ENCODE data around the gene RPS3. TPM values are rescaled to one million over a fixed set of nuclear protein-coding genes. Genes with fewer than 3 reads are reported as not detected.
"Not testable (repeated sequence)": the region's sequence is repeated elsewhere in the genome, so short reads cannot be mapped to it uniquely, and the experiment has no call there.

Gene RPS3
- total and polyA plus RNA-seq, 4 donors: 1,036 to 2,813 (median 2,148) TPM

DNA sequence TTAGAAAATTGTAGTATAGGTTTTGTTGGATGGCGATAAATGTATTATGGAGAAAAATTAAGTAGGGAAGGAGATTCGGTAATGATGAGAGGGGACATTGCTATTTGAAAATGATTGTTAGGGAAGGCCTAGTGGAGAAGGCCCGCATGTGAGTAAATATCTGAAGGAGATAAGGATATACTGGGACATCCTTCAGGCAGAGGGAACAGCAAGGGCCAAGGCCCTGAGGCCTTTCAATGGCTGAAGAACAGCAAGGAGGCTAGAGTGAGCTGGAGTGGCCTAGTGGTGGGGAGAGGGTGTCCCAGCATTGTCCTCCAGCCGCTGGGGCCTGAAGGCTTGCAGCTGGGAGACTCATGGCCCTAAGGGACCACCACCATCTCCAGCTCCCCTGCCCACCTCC lies 24.7 kb upstream of the RPS3 start:
- H3K4me1 ChIP-seq (ENCODE audit: control insufficient read depth in 5 of 5, insufficient read depth in 5 of 5, low read length in 5 of 5): peaks cover 0 to 6% (median 0%) of the 10 kb centered on the region in 5 donors
- 92 to 94% methylated on average over 4 of the region's 4 CpGs for WGBS, 2 donors

GRCh38 chr11:75375626-75376025 lies 23.7 kb upstream of the RPS3 start:
- no peak overlapping the region for H3K4me3 ChIP-seq
- 78 to 93% methylated on average over 8 of the region's 8 CpGs for WGBS, 2 donors
- peaks cover 0 to 2% (median 0%) of the 10 kb centered on the region in 4 donors for H3K9me3 ChIP-seq (ENCODE audit: control insufficient read depth in 4 of 4, insufficient read depth in 3 of 4, low read length in 3 of 4)
- H3K4me1 ChIP-seq (ENCODE audit: control insufficient read depth in 5 of 5, insufficient read depth in 5 of 5, low read length in 5 of 5): peaks cover 0 to 7% (median under 1%) of the 10 kb centered on the region in 5 donors
- no peak overlapping the region for H3K9ac ChIP-seq (ENCODE audit: insufficient read depth in 1 of 2, low read length in 2 of 2)
- H3K27ac ChIP-seq (ENCODE audit: low read depth in 1 of 2, low read length in 1 of 2): no peak overlapping the region
- no peak for DNase-seq
- TF ChIP-seq CTCF (IDR thresholded peaks at IDR 0.05; ENCODE audit: control extremely low read depth, extremely low read depth): no peak
- no peaks in the 10 kb centered on the region for H3K36me3 ChIP-seq (ENCODE audit: control insufficient read depth in 4 of 4, insufficient read depth in 4 of 4, low read length in 4 of 4)
- no peak for ATAC-seq (ENCODE audit: insufficient read depth, low FRiP score)
- H3K27me3 ChIP-seq (ENCODE audit: control insufficient read depth in 3 of 3, insufficient read depth in 3 of 3, low read length in 2 of 3): no peaks in the 10 kb centered on the region

More for the DNA sequence above, 24.7 kb upstream of the RPS3 start:
- no peaks in the 10 kb centered on the region for H3K27me3 ChIP-seq (ENCODE audit: control insufficient read depth in 3 of 3, insufficient read depth in 3 of 3, low read length in 2 of 3)
- H3K36me3 ChIP-seq (ENCODE audit: control insufficient read depth in 4 of 4, insufficient read depth in 4 of 4, low read length in 4 of 4): no peaks in the 10 kb centered on the region
- H3K9ac ChIP-seq (ENCODE audit: insufficient read depth in 1 of 2, low read length in 2 of 2): no peak overlapping the region
- H3K27ac ChIP-seq (ENCODE audit: low read depth in 1 of 2, low read length in 1 of 2): peak overlapping the region in 1 of 2 donors; percentile 44
- TF ChIP-seq CTCF (IDR thresholded peaks at IDR 0.05; ENCODE audit: control extremely low read depth, extremely low read depth): no peak
- H3K9me3 ChIP-seq (ENCODE audit: control insufficient read depth in 4 of 4, insufficient read depth in 3 of 4, low read length in 3 of 4): peaks cover 0 to 2% (median 0%) of the 10 kb centered on the region in 4 donors
- no peak overlapping the region for H3K4me3 ChIP-seq
- no peak for ATAC-seq (ENCODE audit: insufficient read depth, low FRiP score)
- DNase-seq: no peak

DNA sequence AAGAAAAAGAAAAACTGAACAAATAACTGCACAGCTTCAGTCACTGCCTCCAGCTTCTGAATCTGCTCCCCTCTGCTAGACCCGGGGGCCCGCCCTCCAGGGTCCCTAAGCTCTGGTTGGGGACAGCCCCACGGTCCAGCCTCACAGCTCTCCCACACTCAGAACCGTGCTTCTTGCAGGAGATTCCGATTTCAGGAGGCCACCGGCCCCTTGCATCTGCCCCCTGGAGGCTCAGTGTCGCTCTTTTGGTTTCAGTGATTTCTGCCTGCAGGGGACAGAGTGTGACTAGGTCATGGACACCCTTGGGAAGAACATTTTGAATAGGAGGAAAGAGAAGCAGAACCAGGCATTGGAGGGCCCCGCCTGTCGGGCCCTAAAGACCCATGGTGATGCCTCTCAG lies 23.1 kb upstream of the RPS3 start:
- Histone ChIP-seq H3K9me3 (ENCODE audit: control insufficient read depth in 4 of 4, insufficient read depth in 3 of 4, low read length in 3 of 4) (peaks cover 0 to 2% (median 0%) of the 10 kb centered on the region in 4 donors), H3K27me3 (ENCODE audit: control insufficient read depth in 3 of 3, insufficient read depth in 3 of 3, low read length in 2 of 3) (no peaks in the 10 kb centered on the region), H3K27ac (ENCODE audit: low read depth in 1 of 2, low read length in 1 of 2) (no peak overlapping the region), H3K36me3 (ENCODE audit: control insufficient read depth in 4 of 4, insufficient read depth in 4 of 4, low read length in 4 of 4) (no peaks in the 10 kb centered on the region), H3K4me1 (ENCODE audit: control insufficient read depth in 5 of 5, insufficient read depth in 5 of 5, low read length in 5 of 5) (peaks cover 0 to 10% (median 5%) of the 10 kb centered on the region in 5 donors), H3K9ac (ENCODE audit: insufficient read depth in 1 of 2, low read length in 2 of 2) (no peak overlapping the region), H3K4me3 (no peak overlapping the region)
- ATAC-seq (ENCODE audit: insufficient read depth, low FRiP score) (no peak), DNase-seq (no peak)
- WGBS, 2 donors: 79 to 87% methylated on average over 9 of the region's 9 CpGs
- TF ChIP-seq CTCF (IDR thresholded peaks at IDR 0.05; ENCODE audit: control extremely low read depth, extremely low read depth): no peak

DNA sequence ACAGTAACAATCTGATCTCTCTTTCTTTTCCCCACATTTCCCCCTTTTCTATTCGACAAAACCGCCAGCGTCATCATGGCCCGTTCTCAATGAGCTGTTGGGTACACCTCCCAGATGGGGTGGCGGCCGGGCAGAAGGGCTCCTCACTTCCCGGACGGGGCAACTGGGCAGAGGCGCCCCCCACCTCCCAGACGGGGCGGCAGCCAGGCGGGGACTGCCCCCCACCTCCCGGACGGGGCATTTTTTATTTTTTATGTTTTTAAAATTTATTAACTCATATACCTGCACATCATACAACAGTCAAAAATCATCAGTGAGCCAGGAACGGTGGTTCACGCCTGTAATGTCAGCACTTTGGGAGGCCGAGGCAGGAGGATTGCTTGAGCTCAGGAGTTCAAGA lies 20.5 kb upstream of the RPS3 start:
- not testable (repeated sequence) for H3K9me3 ChIP-seq (ENCODE audit: control insufficient read depth in 4 of 4, insufficient read depth in 3 of 4, low read length in 3 of 4); ATAC-seq (ENCODE audit: insufficient read depth, low FRiP score); H3K27ac ChIP-seq (ENCODE audit: low read depth in 1 of 2, low read length in 1 of 2); H3K36me3 ChIP-seq (ENCODE audit: control insufficient read depth in 4 of 4, insufficient read depth in 4 of 4, low read length in 4 of 4); H3K27me3 ChIP-seq (ENCODE audit: control insufficient read depth in 3 of 3, insufficient read depth in 3 of 3, low read length in 2 of 3); H3K9ac ChIP-seq (ENCODE audit: insufficient read depth in 1 of 2, low read length in 2 of 2); H3K4me1 ChIP-seq (ENCODE audit: control insufficient read depth in 5 of 5, insufficient read depth in 5 of 5, low read length in 5 of 5); DNase-seq; H3K4me3 ChIP-seq
- WGBS, 2 donors: 83 to 93% methylated on average over 17 of the region's 17 CpGs

Measured in lung (tissue), 12 donors.